KOPT-K1 (cell line): ENCODE data around the gene SRP14.
"Not testable (repeated sequence)": the region's sequence is repeated elsewhere in the genome, so short reads cannot be mapped to it uniquely, and the experiment has no call there.

Experiments used
- H3K27ac ChIP-seq: fragments of 200-600 bp; sonication (generic); 2 replicates; pipeline ENCODE4 v1.5.1; 2016; ENCODE audit warnings: antibody characterized with exemption, mild to moderate bottlenecking, low read depth, low read length; ENCODE audit not compliant: poor library complexity, severe bottlenecking
- H3K36me3 ChIP-seq: fragments of 200-600 bp; sonication (generic); 2 replicates; pipeline ENCODE4 v1.5.1; 2017; ENCODE audit warnings: antibody characterized with exemption, mild to moderate bottlenecking, low read length, moderate library complexity; ENCODE audit not compliant: insufficient read depth
- H3K9me3 ChIP-seq: fragments of 200-600 bp; sonication (generic); 2 replicates; pipeline ENCODE4 v1.5.1; 2017; ENCODE audit warnings: antibody characterized with exemption, low read length, mild to moderate bottlenecking; ENCODE audit not compliant: insufficient read depth, poor library complexity, severe bottlenecking

SRP14 gene

GRCh38 chr15:40046721-40047414, 7.9 kb upstream of the SRP14 start:
- H3K9me3 ChIP-seq, result no peaks in the 10 kb centered on the region
- no peaks in the 10 kb centered on the region for H3K36me3 ChIP-seq
- peak overlapping the region; percentile 91 for H3K27ac ChIP-seq

- Histone ChIP-seq H3K9me3 (no peaks in the 10 kb centered on the region), H3K36me3 (no peaks in the 10 kb centered on the region), H3K27ac (peak overlapping the region; percentile 91)
Observed at GRCh38 chr15:40045572-40046217, 6.7 kb upstream of the SRP14 start.

GRCh38 chr15:40044717-40045571, 6.0 kb upstream of the SRP14 start:
- Histone ChIP-seq H3K9me3 (no peaks in the 10 kb centered on the region), H3K27ac (peak overlapping the region; percentile 91), H3K36me3 (no peaks in the 10 kb centered on the region)

DNA sequence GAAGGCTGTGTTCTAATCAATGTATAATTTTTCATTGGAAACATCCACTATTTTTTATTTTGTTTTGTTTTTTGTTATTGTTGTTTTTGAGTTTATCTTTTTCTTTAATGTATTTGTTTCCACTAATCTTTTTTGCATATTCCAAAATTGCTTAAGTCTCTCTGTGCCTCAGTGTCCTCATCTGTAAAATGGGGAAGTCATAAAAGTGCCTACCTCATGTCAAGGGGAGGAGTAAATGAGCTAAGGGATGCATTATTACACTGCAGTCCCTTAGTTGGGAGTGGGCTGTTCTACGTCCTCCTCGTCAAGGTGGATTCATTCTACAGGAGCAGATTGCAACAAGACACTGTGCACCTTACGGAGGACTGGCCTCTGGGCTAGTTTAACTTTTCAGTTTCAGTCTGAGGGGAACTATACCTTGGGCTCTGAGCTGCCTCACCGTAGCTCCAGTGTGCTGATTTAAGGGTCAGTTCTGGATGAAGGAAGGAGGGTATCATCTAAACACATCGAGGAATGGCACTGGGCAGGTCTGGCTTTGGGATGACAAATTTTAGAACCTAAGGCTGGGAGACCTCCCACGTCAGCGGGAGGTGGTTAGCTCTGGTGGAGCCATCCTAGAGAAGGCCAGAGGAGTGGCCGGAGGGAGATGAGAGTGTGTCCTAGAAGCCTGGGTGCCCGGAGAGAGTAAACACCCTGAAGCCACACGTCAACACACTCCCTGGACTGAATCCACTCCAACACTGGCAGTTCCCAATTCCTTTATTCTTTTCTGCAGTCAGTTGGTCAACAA, 5.1 kb upstream of the SRP14 start:
- peak overlapping the region; percentile 91 for H3K27ac ChIP-seq
- no peaks in the 10 kb centered on the region for H3K9me3 ChIP-seq
- no peaks in the 10 kb centered on the region for H3K36me3 ChIP-seq

DNA sequence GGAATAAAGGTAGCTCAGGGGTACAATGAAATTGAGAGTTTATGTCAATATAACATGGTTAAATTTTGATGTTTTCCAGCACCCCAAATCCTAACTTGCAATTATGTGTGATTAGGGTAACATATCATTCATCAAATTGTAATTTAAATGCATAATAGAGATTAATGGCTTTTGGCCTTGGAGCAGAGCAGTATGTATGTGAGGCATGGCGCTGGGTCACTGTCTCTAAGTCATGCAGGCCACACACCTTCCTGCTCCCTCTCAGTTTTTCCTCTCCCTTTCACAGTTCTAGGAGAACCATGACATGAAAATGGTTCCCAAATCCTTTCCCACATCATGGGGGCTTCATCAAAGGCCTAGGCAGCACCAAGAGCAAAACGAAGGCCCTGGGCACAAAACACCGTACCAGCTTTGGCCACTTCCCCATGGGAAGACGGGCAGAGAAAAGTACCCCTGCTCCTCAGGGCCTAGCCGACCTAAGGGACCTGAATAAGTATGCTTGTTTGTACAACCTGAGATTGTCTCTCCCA, 3.9 kb upstream of the SRP14 start:
- Histone ChIP-seq H3K27ac (no peak overlapping the region), H3K9me3 (no peaks in the 10 kb centered on the region), H3K36me3 (0 out of 2 replicates have a peak, but pooled peaks cover under 1% of the 10 kb centered on the region)

DNA sequence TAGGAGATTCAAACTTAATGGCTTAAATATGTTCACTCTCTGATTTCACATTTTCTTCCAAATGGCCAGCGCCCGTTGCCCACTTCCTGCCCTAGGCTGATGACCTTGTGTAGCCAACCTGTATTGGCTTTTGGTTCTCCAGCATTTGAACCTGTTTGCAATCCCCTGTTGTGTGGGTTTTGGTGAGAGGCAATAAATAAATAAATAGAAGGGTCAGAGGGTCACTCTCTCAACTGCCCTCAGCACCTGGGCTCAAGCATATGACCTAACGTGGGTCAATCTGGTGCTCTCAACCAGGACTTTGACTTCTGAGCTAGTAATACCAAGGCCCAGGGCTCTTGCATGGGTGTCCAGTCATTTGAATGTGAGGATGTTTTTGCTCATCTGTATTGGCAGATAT, 1.8 kb upstream of the SRP14 start:
- Histone ChIP-seq H3K9me3 (no peaks in the 10 kb centered on the region), H3K27ac (no peak overlapping the region), H3K36me3 (peaks cover 20% of the 10 kb centered on the region)

- Histone ChIP-seq H3K27ac (peak overlapping the region; percentile 47), H3K9me3 (no peaks in the 10 kb centered on the region), H3K36me3 (peaks cover 25% of the 10 kb centered on the region)
Observed at GRCh38 chr15:40040293-40040635, 1.3 kb upstream of the SRP14 start.

- Histone ChIP-seq H3K36me3 (peaks cover 45% of the 10 kb centered on the region), H3K9me3 (no peaks in the 10 kb centered on the region), H3K27ac (peak overlapping the region; percentile 88)
Observed at GRCh38 chr15:40038275-40038637, 725 bp downstream of the SRP14 start.

- H3K27ac ChIP-seq, result peak overlapping the region; percentile 88
- H3K36me3 ChIP-seq, result peaks cover 50% of the 10 kb centered on the region
- no peaks in the 10 kb centered on the region for H3K9me3 ChIP-seq
Observed at GRCh38 chr15:40037721-40038120, 1.3 kb downstream of the SRP14 start.

- H3K9me3 ChIP-seq, H3K27ac ChIP-seq: not testable (repeated sequence)
- H3K36me3 ChIP-seq, result peaks cover 76% of the 10 kb centered on the region
Observed at GRCh38 chr15:40035182-40035581, 3.8 kb downstream of the SRP14 start.

DNA sequence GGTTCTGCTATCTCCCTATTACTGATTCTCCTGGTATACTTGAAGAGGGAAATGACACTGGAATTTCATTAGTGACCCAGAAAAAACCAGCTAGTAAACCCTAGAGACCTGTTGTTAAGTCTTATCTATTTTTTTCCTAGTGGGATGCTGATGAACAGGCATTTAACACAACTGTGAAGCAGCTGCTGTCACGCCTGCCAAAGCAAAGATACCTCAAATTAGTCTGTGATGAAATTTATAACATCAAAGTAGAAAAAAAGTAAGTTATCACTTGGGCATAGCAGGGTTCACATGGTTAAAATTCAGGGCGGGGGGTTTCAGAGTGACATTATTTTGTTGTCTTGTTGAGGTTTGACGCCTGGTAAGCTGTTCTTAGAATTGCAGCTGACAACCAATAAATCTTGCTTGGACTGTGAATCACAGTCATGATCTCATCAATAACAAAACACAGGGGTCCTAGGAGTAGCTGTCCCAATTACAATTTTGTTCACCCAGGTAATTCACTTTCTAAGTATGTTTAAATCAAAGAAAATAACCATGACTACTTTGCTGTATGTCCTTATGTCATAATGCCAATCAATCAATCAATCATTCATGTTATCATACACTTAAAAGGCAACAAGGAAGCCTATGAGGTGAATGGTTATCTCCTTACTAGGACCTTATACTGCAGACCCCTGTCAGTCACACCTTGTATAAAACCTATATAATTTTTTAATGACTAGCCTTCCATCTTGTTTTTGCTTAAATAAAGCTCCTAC, 4.6 kb downstream of the SRP14 start:
- peaks cover 83% of the 10 kb centered on the region for H3K36me3 ChIP-seq
- no peaks in the 10 kb centered on the region for H3K9me3 ChIP-seq
- no peak overlapping the region for H3K27ac ChIP-seq

- H3K9me3 ChIP-seq, result no peaks in the 10 kb centered on the region
- H3K36me3 ChIP-seq, result peaks cover 98% of the 10 kb centered on the region
- no peak overlapping the region for H3K27ac ChIP-seq
Observed at GRCh38 chr15:40032125-40032839, 6.7 kb downstream of the SRP14 start.

GRCh38 chr15:40031300-40031699, 7.7 kb downstream of the SRP14 start:
- Histone ChIP-seq H3K36me3 (peaks cover 97% of the 10 kb centered on the region), H3K9me3 (no peaks in the 10 kb centered on the region), H3K27ac (no peak overlapping the region)
